GM12878 (cell line): ENCODE data around the gene ZBTB39. TPM values are rescaled to one million over a fixed set of nuclear protein-coding genes. Genes with fewer than 3 reads are reported as not detected.

Source experiments
- ATAC-seq: fragments of 200-7000 bp; cut with Tn5 transposase; 3 replicates; pipeline ENCODE4 v1.9.1; 2020; ENCODE audit warnings: mild to moderate bottlenecking, moderate library complexity
- BruUV-seq: library from RNA; stranded (reverse); fragments of 400-500 nt; replicated peaks from 2 replicates; lab custom pipeline; 2021; lab: Mats Ljungman, UMichigan
- CTCF ChIA-PET: fragments of 300-600 bp; sonication (Branson Sonifier 250); formaldehyde crosslinking; extraction: SDS; loops from one replicate; lab custom pipeline; 2021; ENCODE audit warnings: inconsistent platforms; lab: Yijun Ruan, JAX
- POLR2A ChIA-PET: fragments of 350-600 bp; formaldehyde crosslinking; extraction: SDS; loops from one replicate; lab custom pipeline; 2021; ENCODE audit warnings: inconsistent platforms; lab: Charles Lee
- RAD21 ChIA-PET: fragments of 300-600 bp; sonication (Branson Sonifier 250); formaldehyde crosslinking; loops from one replicate; lab custom pipeline; 2023; ENCODE audit warnings: antibody characterized with exemption; ENCODE audit not compliant: unreplicated experiment; lab: Charles Lee
- SMC1A ChIA-PET: fragments of 300-600 bp; sonication (Branson Sonifier 250); formaldehyde crosslinking; loops from one replicate; lab custom pipeline; 2023; ENCODE audit not compliant: unreplicated experiment, uncharacterized antibody; lab: Charles Lee
- DNase-seq: peaks from one replicate; pipeline ENCODE4 v3.0.0-alpha.2; 2011; ENCODE audit warnings: low read depth, low spot score
- FAIRE-seq: peaks from 3 replicates; lab custom pipeline; 2011; peaks lifted over from hg19 to GRCh38; lab: Jason Lieb, UNC
- H2AFZ ChIP-seq: 2 replicates; pipeline ENCODE4 v1.6.0; 2011; ENCODE audit warnings: low read depth, low read length, control low read depth; ENCODE audit not compliant: control insufficient read depth
- H3K27ac ChIP-seq: 2 replicates; pipeline ENCODE4 v1.5.1; 2011; ENCODE audit warnings: control low read depth; ENCODE audit not compliant: control insufficient read depth, insufficient read depth
- H3K27me3 ChIP-seq, 2 experiments: replicated peaks in 1 of 2; 2 replicates each; pipeline versions ENCODE4 v1.6.0 to v1.6.1; 2011; ENCODE audit warnings: low read length in 1 of 2; ENCODE audit not compliant: control insufficient read depth in 2 of 2, insufficient read depth in 2 of 2
- H3K36me3 ChIP-seq, 2 experiments: 2 replicates each; pipeline ENCODE4 v1.5.1; 2011; ENCODE audit warnings: low read length in 1 of 2; ENCODE audit not compliant: control insufficient read depth in 2 of 2, insufficient read depth in 2 of 2
- H3K4me1 ChIP-seq: 2 replicates; pipeline ENCODE4 v1.6.1; 2011; ENCODE audit warnings: mild to moderate bottlenecking, low read length, moderate library complexity, mixed read lengths; ENCODE audit not compliant: control insufficient read depth, insufficient read depth
- H3K4me2 ChIP-seq: 2 replicates; pipeline ENCODE4 v1.6.0; 2011; ENCODE audit warnings: control low read depth; ENCODE audit not compliant: control insufficient read depth, insufficient read depth
- H3K4me3 ChIP-seq: fragments of 200-600 bp; sonication (generic); 2 replicates; pipeline ENCODE4 v1.5.1; 2016
- H3K79me2 ChIP-seq: 2 replicates; pipeline ENCODE4 v1.6.0; 2011; ENCODE audit warnings: low read length; ENCODE audit not compliant: control insufficient read depth, insufficient read depth
- H3K9ac ChIP-seq: 2 replicates; pipeline ENCODE4 v1.8.0; 2011; ENCODE audit warnings: low read length, control low read depth, mixed read lengths; ENCODE audit not compliant: control insufficient read depth, insufficient read depth
- H3K9me3 ChIP-seq: replicated peaks from 3 replicates; pipeline ENCODE4 v1.5.1; 2011; ENCODE audit warnings: mild to moderate bottlenecking, low read length; ENCODE audit not compliant: control insufficient read depth, insufficient read depth
- H4K20me1 ChIP-seq: 2 replicates; pipeline ENCODE4 v1.6.0; 2011; ENCODE audit not compliant: control insufficient read depth, insufficient read depth
- BCL3 ChIP-seq: IDR thresholded peaks from 2 replicates; pipeline ENCODE4 v1.6.1; 2011; ENCODE audit warnings: borderline replicate concordance, low read depth, mild to moderate bottlenecking, moderate library complexity, low read length; ENCODE audit not compliant: insufficient read depth, poor library complexity, severe bottlenecking
- CBFB ChIP-seq: IDR thresholded peaks from 2 replicates; pipeline ENCODE4 v1.6.1; 2016; ENCODE audit warnings: antibody characterized with exemption, low read depth
- IRF5 ChIP-seq: fragments of 450-650 bp; IDR thresholded peaks from 2 replicates; pipeline ENCODE4 v1.6.1; 2017; ENCODE audit warnings: borderline replicate concordance
- SREBF2 ChIP-seq: IDR thresholded peaks from 2 replicates; pipeline ENCODE4 v1.6.1; 2012; ENCODE audit warnings: mild to moderate bottlenecking, low read length
- ZBTB11 ChIP-seq: fragments of 450-650 bp; formaldehyde crosslinking; IDR thresholded peaks from 2 replicates; pipeline ENCODE4 v1.5.0; 2022; ENCODE audit warnings: mild to moderate bottlenecking, missing genetic modification characterization
- ZNF622 ChIP-seq: fragments of 450-650 bp; IDR thresholded peaks from 2 replicates; pipeline ENCODE4 v1.6.1; 2017; ENCODE audit warnings: mild to moderate bottlenecking, inconsistent platforms
- WGBS: methylation state at CpG from one replicate; pipeline ENCODE4 v1.1.6; 2016; ENCODE audit warnings: low lambda C conversion rate; ENCODE audit not compliant: insufficient replicate concordance, insufficient coverage; ENCODE audit errors: missing lambda C conversion rate; 5-methylcytosine and 5-hydroxymethylcytosine counted together
- in situ Hi-C: fragments of 300-500 bp; cut with MboI; formaldehyde crosslinking; loops from 9 replicates; pipeline ENCODE4 v1.14.3; 2018; ENCODE audit warnings: mixed read lengths
- intact Hi-C: fragments of 100-400 bp; cut with micrococcal nuclease; formaldehyde crosslinking; loops from one replicate; pipeline ENCODE4 v1.14.2; 2022; ENCODE audit not compliant: unreplicated experiment
- polyA plus RNA-seq, 11 experiments: library from polyadenylated mRNA; depleted of rRNA in 4 of 11; unstranded in 6 of 11; stranded (reverse) in 5 of 11; fragments of >200 nt; fragmentation: Nextera tagmentation in 4 of 11; fragmentation: Illumina TruSeq in 1 of 11; extraction: Ambion mirVana in 4 of 11; extraction: Trizol in 1 of 11; gene quantifications; 1 replicate in 1 of 11; 2 replicates in 10 of 11; pipeline versions ENCODE4 v1.2.1 to v1.2.3, GENCODE V29; 2011 to 2016; ENCODE audit warnings: inconsistent platforms in 2 of 11, missing spikeins in 2 of 11, low read depth in 1 of 11
- total RNA-seq, 4 experiments: library from RNA; depleted of rRNA in 3 of 4; stranded (reverse); fragments of >200 nt in 3 of 4; fragmentation: Illumina TruSeq in 1 of 4; extraction: Trizol in 1 of 4; gene quantifications; 2 replicates each; pipeline versions ENCODE4 v1.2.1 to v1.2.3, GENCODE V29; 2013 to 2021

ZBTB39 gene
- total and polyA plus RNA-seq, 10 of the 15 experiments (the other 5 are each of a cell fraction or from before 2014, with no cell fraction given), result 0.88 to 6.8 (median 4.4) TPM

- ChIA-PET SMC1A (no interaction called here), CTCF (no interaction called here), RAD21 (no interaction called here), POLR2A (no interaction called here)
- no peak overlapping the region for H2AFZ ChIP-seq
- no peak for FAIRE-seq
- H3K4me3 ChIP-seq, result no peak overlapping the region
- no peak overlapping the region for H3K4me2 ChIP-seq
- no peak overlapping the region for H3K9ac ChIP-seq
- WGBS, result 0% methylated on average over 1 of the region's 1 CpG
- TF ChIP-seq ZNF622, result no peak
- TF ChIP-seq BCL3, result no peak
- no peak for TF ChIP-seq ZBTB11 (CRISPR knock-in tag)
- no peak for TF ChIP-seq IRF5
- no peak for TF ChIP-seq CBFB
- no peak for TF ChIP-seq SREBF2
- no peaks in the 10 kb centered on the region; a peak in 3 of 4 replicates for H3K27me3 ChIP-seq
- no peak for ATAC-seq
- H3K4me1 ChIP-seq, result no peaks in the 10 kb centered on the region
- in situ Hi-C loops (no loop called here), intact Hi-C loops (no loop called here)
- peaks cover 2% of the 10 kb centered on the region; the same call in 1 of the 3 replicates for H3K9me3 ChIP-seq
- BruUV-seq, result no TSS peak
- no peak for DNase-seq
- no peaks in the 10 kb centered on the region for H3K79me2 ChIP-seq
- H4K20me1 ChIP-seq, result no peaks in the 10 kb centered on the region
- H3K36me3 ChIP-seq, result no peaks in the 10 kb centered on the region
- H3K27ac ChIP-seq, result no peak overlapping the region
Measured at GRCh38 chr12:56953314-56953713, 53.0 kb downstream of the ZBTB39 start.
